Sigmoid colon (tissue), 7 donors: ENCODE measurements around the gene NFATC1. TPM values are rescaled to one million over a fixed set of nuclear protein-coding genes. Genes with fewer than 3 reads are reported as not detected.

Experiments used
- DNase-seq: peaks from one replicate; pipeline ENCODE4 v3.0.0-alpha.2; 2019
- H3K27ac ChIP-seq, 4 donors: fragments of 200-600 bp; sonication (generic); one replicate each; pipeline ENCODE4 v1.5.1; 2016 to 2019; ENCODE audit warnings: mild to moderate bottlenecking in 1 of 4
- H3K27me3 ChIP-seq, 3 donors: fragments of 200-600 bp; sonication (generic); one replicate each; pipeline ENCODE4 v1.5.1; 2019; ENCODE audit warnings: mild to moderate bottlenecking in 1 of 3
- H3K36me3 ChIP-seq, 4 donors: fragments of 200-600 bp; sonication (generic); one replicate each; pipeline ENCODE4 v1.5.1; 2016 to 2019
- H3K4me1 ChIP-seq, 4 donors: fragments of 200-600 bp; sonication (generic); one replicate each; pipeline ENCODE4 v1.5.1; 2017 to 2019
- H3K4me3 ChIP-seq, 4 donors: fragments of 200-600 bp; sonication (generic); one replicate each; pipeline ENCODE4 v1.5.1; 2017 to 2019; ENCODE audit warnings: mild to moderate bottlenecking in 2 of 4, moderate library complexity in 1 of 4
- H3K9me3 ChIP-seq, 4 donors: fragments of 200-600 bp in 3 of 4; sonication (generic) in 3 of 4; one replicate each; pipeline versions ENCODE4 v1.5.1 to v1.6.1; 2013 to 2019
- EP300 ChIP-seq, 4 donors: sonication (generic); formaldehyde crosslinking; IDR thresholded peaks; one replicate each; pipeline ENCODE4 v1.6.1; 2017; ENCODE audit warnings: antibody characterized with exemption in 4 of 4
- POLR2A ChIP-seq, 2 donors: fragments of 450-650 bp; IDR thresholded peaks; one replicate each; pipeline ENCODE4 v1.6.1; 2016; ENCODE audit warnings: antibody characterized with exemption in 2 of 2, mild to moderate bottlenecking in 2 of 2, moderate library complexity in 2 of 2
- POLR2AphosphoS5 ChIP-seq, 4 donors: sonication (generic); formaldehyde crosslinking; IDR thresholded peaks; one replicate each; pipeline ENCODE4 v1.6.1; 2017; ENCODE audit warnings: antibody characterized with exemption in 4 of 4
- WGBS, 2 donors: extraction: QIAGEN DNeasy Blood & Tissue Kit; methylation state at CpG; one replicate each; pipeline ENCODE4 v1.1.7; 2013; 5-methylcytosine and 5-hydroxymethylcytosine counted together
- intact Hi-C: fragments of 100-400 bp; cut with DNase I; formaldehyde crosslinking; loops from one replicate; pipeline ENCODE4 v1.15.1; 2023
- polyA plus RNA-seq, 3 donors: library from polyadenylated mRNA; stranded (reverse); fragments of 200-250 nt; gene quantifications; one replicate each; pipeline ENCODE4 v1.2.3, GENCODE V29; 2013
- total RNA-seq, 4 donors: library from RNA; depleted of rRNA; stranded (reverse); fragments of >200 nt; gene quantifications; one replicate each; pipeline ENCODE4 v1.1.0, GENCODE V29; 2016
- TF ChIP-seq, protein P1 (sequence below), 4 experiments: fragments of 450-650 bp in 3 of 4; fragments of 200-600 bp in 1 of 4; IDR thresholded peaks; one replicate each; pipeline ENCODE4 v1.5.1; 2016 to 2019; ENCODE audit warnings: antibody characterized with exemption in 4 of 4, mild to moderate bottlenecking in 3 of 4, moderate library complexity in 2 of 4
- donor health status: healthy with polysubstance abuse.
- donor health status: Bipolar disorder and iron deficiency.
- donor health status: healthy.

Gene NFATC1
- total and polyA plus RNA-seq, 7 donors = 1.6 to 13.8 (median 10.7) TPM

DNA sequence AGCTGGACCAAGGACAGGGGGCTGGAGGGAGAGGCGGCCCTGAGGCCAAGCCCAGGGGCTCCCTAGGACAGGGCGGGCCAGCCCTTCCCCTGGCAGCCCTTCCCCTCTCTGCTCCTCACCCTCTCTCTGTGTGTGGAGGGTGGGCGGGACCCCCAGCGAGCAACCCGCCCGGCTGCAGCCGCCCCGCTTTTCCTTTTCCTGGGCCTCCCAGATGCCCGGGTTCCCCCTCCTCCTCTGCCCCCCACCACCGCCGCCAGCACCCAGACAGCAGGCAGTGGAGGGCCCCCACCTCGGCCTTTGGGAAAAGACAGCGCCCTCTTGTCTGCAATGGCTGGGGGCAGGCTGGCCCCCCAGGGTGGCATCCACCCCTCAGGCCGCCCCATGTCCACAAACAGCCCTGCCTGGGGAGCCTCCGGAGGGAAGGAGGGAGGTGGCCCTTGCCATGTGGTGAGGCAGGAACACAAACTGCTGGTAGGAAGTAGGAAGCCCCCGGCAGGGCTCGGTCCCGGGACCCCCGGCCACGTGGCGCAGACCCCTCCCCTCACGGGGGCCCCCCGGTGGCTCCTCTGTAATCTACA lies 148.7 kb downstream of the NFATC1 start:
- Histone ChIP-seq H3K27ac (no peak overlapping the region), H3K4me3 (no peak overlapping the region), H3K4me1 (no peaks in the 10 kb centered on the region), H3K9me3 (no peaks in the 10 kb centered on the region), H3K36me3 (no peaks in the 10 kb centered on the region), H3K27me3 (peaks cover 0 to 5% (median 0%) of the 10 kb centered on the region in 3 donors)
- 43 to 48% methylated on average over 23 of the region's 23 CpGs for WGBS, 2 donors
- intact Hi-C loops = no loop called here
- TF ChIP-seq, protein P1, sequence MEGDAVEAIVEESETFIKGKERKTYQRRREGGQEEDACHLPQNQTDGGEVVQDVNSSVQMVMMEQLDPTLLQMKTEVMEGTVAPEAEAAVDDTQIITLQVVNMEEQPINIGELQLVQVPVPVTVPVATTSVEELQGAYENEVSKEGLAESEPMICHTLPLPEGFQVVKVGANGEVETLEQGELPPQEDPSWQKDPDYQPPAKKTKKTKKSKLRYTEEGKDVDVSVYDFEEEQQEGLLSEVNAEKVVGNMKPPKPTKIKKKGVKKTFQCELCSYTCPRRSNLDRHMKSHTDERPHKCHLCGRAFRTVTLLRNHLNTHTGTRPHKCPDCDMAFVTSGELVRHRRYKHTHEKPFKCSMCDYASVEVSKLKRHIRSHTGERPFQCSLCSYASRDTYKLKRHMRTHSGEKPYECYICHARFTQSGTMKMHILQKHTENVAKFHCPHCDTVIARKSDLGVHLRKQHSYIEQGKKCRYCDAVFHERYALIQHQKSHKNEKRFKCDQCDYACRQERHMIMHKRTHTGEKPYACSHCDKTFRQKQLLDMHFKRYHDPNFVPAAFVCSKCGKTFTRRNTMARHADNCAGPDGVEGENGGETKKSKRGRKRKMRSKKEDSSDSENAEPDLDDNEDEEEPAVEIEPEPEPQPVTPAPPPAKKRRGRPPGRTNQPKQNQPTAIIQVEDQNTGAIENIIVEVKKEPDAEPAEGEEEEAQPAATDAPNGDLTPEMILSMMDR (IDR thresholded peaks at IDR 0.05) = no peak
- TF ChIP-seq POLR2A (IDR thresholded peaks at IDR 0.05) (no peak), EP300 (IDR thresholded peaks at IDR 0.05) (no peak), POLR2AphosphoS5 (IDR thresholded peaks at IDR 0.05) (no peak)
- peak; percentile 57 for DNase-seq

DNA sequence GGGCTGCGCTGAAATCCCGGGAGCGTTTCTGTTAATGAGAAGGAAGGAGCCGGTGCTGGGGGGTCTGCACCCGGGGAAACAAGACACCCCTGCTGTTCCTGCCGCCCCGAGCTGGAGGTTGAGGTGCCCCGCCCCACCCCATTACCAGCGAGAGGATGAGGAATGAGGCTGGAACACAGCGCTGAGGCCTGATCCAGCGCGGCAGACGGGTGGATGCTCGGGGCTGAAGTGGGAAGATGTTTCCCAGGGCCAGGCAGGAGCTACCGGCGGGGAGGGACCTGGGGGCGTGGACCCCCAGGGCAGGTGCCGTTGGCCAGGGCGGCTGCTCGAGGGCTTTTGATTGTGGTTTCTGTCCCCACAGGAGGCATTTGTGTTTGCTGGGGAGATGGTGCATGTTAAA lies 149.5 kb downstream of the NFATC1 start:
- peaks cover 0 to 5% (median 0%) of the 10 kb centered on the region in 3 donors for H3K27me3 ChIP-seq
- TF ChIP-seq POLR2AphosphoS5 (IDR thresholded peaks at IDR 0.05) = no peak
- no peak for TF ChIP-seq POLR2A (IDR thresholded peaks at IDR 0.05)
- TF ChIP-seq EP300 (IDR thresholded peaks at IDR 0.05) = no peak
- TF ChIP-seq, protein P1 (IDR thresholded peaks at IDR 0.05) = no peak
- no peaks in the 10 kb centered on the region for H3K9me3 ChIP-seq
- no peaks in the 10 kb centered on the region for H3K36me3 ChIP-seq
- H3K4me3 ChIP-seq = no peak overlapping the region
- DNase-seq = no peak
- H3K4me1 ChIP-seq = no peaks in the 10 kb centered on the region
- intact Hi-C loops = no loop called here
- no peak overlapping the region for H3K27ac ChIP-seq
- WGBS, 2 donors = 80 to 85% methylated on average over 20 of the region's 20 CpGs

DNA sequence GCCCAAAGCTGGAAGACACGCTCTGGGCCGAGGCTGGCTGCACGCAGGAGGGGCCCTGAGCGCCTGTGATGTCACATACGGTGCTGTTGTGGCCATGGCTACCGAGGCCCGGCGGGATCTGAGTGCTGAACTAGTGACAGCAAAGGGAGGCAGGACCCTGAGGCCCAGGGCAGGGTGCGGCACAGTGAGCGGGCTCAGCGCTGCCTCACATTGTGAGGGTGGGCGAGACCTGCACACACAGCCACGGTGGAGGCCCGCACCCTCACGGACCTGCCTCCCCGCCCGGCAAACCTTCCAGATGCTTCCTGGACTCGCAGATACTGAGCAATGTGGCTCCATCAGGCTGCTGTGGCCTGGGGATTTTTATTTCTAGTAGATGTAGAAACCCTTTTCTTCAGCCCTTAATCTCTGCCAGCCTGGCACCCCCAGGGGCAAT lies 150.0 kb downstream of the NFATC1 start:
- H3K27ac ChIP-seq = no peak overlapping the region
- no peak for DNase-seq
- H3K27me3 ChIP-seq = peaks cover 0 to 5% (median 0%) of the 10 kb centered on the region in 3 donors
- H3K4me1 ChIP-seq = no peaks in the 10 kb centered on the region
- intact Hi-C loops = no loop called here
- TF ChIP-seq EP300 (IDR thresholded peaks at IDR 0.05) = no peak
- TF ChIP-seq POLR2A (IDR thresholded peaks at IDR 0.05) = no peak
- TF ChIP-seq, protein P1 (IDR thresholded peaks at IDR 0.05) = no peak
- no peak for TF ChIP-seq POLR2AphosphoS5 (IDR thresholded peaks at IDR 0.05)
- 68 to 79% methylated on average over 18 of the region's 18 CpGs for WGBS, 2 donors
- H3K4me3 ChIP-seq = no peak overlapping the region
- no peaks in the 10 kb centered on the region for H3K36me3 ChIP-seq
- no peaks in the 10 kb centered on the region for H3K9me3 ChIP-seq

DNA sequence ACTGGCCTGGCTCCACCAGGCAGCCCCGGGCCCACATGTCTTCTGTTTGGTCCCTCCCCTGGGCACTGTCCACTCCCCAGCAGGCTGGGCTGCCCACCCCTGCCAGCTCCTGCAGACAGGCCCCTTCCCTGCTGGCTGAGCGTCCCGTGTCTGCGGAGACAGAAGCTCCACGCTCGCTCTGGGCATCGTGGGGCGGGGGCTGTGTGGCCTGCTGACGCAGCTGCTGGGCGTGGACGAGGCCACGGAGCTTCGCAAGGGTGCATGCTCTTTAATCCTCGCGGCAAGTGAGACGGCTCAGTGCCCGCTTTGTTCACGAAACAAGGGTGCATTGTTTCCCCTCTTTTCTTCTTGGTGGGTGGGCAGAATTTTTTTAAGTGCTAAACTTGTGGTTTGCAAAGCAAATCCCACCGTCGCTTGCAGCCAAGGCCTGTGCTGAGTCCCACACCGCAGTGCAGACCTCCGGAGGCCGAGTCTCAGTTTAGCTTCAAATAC lies 151.1 kb downstream of the NFATC1 start:
- Histone ChIP-seq H3K4me3 (no peak overlapping the region), H3K9me3 (no peaks in the 10 kb centered on the region), H3K4me1 (no peaks in the 10 kb centered on the region), H3K27ac (no peak overlapping the region), H3K36me3 (no peaks in the 10 kb centered on the region), H3K27me3 (peaks cover 0 to 5% (median 0%) of the 10 kb centered on the region in 3 donors)
- WGBS, 2 donors = 76 to 78% methylated on average over 23 of the region's 23 CpGs
- no peak for TF ChIP-seq POLR2AphosphoS5 (IDR thresholded peaks at IDR 0.05)
- TF ChIP-seq POLR2A (IDR thresholded peaks at IDR 0.05) = no peak
- no peak for TF ChIP-seq EP300 (IDR thresholded peaks at IDR 0.05)
- TF ChIP-seq, protein P1 (IDR thresholded peaks at IDR 0.05) = no peak
- DNase-seq = no peak
- intact Hi-C loops = no loop called here
